Neural cell (in vitro differentiated cells): ENCODE measurements around the gene GABBR2. TPM values are rescaled to one million over a fixed set of nuclear protein-coding genes. Genes with fewer than 3 reads are reported as not detected.

Source experiments
- H2AFZ ChIP-seq: fragments of 200-600, 300-800 bp; sonication (generic), shearing (Covaris generic); 2 replicates; pipeline ENCODE4 v1.6.0; 2014; ENCODE audit warnings: low read depth, mild to moderate bottlenecking, antibody characterized with exemption, low read length, moderate library complexity
- H3F3A ChIP-seq: fragments of 200-600 bp; shearing (Covaris generic); 2 replicates; pipeline ENCODE4 v1.6.1; 2016; ENCODE audit warnings: mild to moderate bottlenecking, moderate library complexity, mixed read lengths, antibody characterized with exemption, low read length; ENCODE audit not compliant: insufficient read depth, poor library complexity, severe bottlenecking
- H3K27ac ChIP-seq: fragments of 200-600, 300-800 bp; sonication (generic), shearing (Covaris generic); 2 replicates; pipeline ENCODE4 v1.5.1; 2014; ENCODE audit warnings: mild to moderate bottlenecking, low read length, moderate library complexity
- H3K27me3 ChIP-seq: fragments of 300-800, 200-600 bp; sonication (generic), shearing (Covaris generic); 2 replicates; pipeline ENCODE4 v1.6.0; 2014; ENCODE audit warnings: mild to moderate bottlenecking, low read depth, low read length, moderate library complexity; ENCODE audit not compliant: insufficient read depth
- H3K36me3 ChIP-seq: fragments of 300-800, 200-600 bp; sonication (generic), shearing (Covaris generic); 2 replicates; pipeline ENCODE4 v1.5.1; 2014; ENCODE audit warnings: mild to moderate bottlenecking, antibody characterized with exemption, low read length, moderate library complexity; ENCODE audit not compliant: insufficient read depth
- H3K4me2 ChIP-seq: fragments of 300-800, 200-600 bp; sonication (generic), shearing (Covaris generic); 2 replicates; pipeline ENCODE4 v1.6.0; 2014; ENCODE audit warnings: mild to moderate bottlenecking, low read length
- H3K4me3 ChIP-seq: fragments of 300-800, 200-600 bp; sonication (generic), shearing (Covaris generic); 2 replicates; pipeline ENCODE4 v1.5.1; 2014; ENCODE audit warnings: mild to moderate bottlenecking, low read length, moderate library complexity
- H3K79me2 ChIP-seq: fragments of 200-600 bp; shearing (Covaris generic); replicated peaks from 2 replicates; pipeline ENCODE4 v1.6.0; 2014; ENCODE audit warnings: mild to moderate bottlenecking, low read length, moderate library complexity; ENCODE audit not compliant: insufficient read depth
- H3K9ac ChIP-seq: fragments of 300-800, 200-600 bp; sonication (generic), shearing (Covaris generic); 2 replicates; pipeline ENCODE4 v1.6.1; 2016; ENCODE audit warnings: mild to moderate bottlenecking, low read length, mixed read lengths
- H3K9me2 ChIP-seq: fragments of 200-600 bp; shearing (Covaris generic); 2 replicates; pipeline ENCODE4 v1.6.1; 2016; ENCODE audit warnings: mild to moderate bottlenecking, low read length, mixed read lengths; ENCODE audit not compliant: insufficient read depth
- H3K9me3 ChIP-seq: fragments of 200-600, 300-800 bp; sonication (generic), shearing (Covaris generic); 2 replicates; pipeline ENCODE4 v1.6.1; 2016; ENCODE audit warnings: mild to moderate bottlenecking, mixed run types, low read length, moderate library complexity, mixed read lengths
- H4K20me1 ChIP-seq: fragments of 200-600 bp; shearing (Covaris generic); 2 replicates; pipeline ENCODE4 v1.6.1; 2016; ENCODE audit warnings: mild to moderate bottlenecking, mixed run types; ENCODE audit not compliant: insufficient read depth
- CTCF ChIP-seq: fragments of 450-650 bp; IDR thresholded peaks from 2 replicates; pipeline ENCODE4 v1.5.1; 2014; ENCODE audit warnings: antibody characterized with exemption, mild to moderate bottlenecking, moderate library complexity; ENCODE audit not compliant: poor library complexity, severe bottlenecking
- EP300 ChIP-seq: fragments of 450-650 bp; conservative IDR thresholded peaks from 2 replicates; pipeline ENCODE4 v1.6.1; 2014; ENCODE audit warnings: antibody characterized with exemption, mild to moderate bottlenecking, moderate library complexity; ENCODE audit not compliant: poor library complexity, severe bottlenecking
- EZH2 ChIP-seq: fragments of 200-600, 300-800 bp; shearing (Covaris generic), sonication (generic); IDR thresholded peaks from 2 replicates; pipeline ENCODE4 v1.6.1; 2014; ENCODE audit warnings: antibody characterized with exemption, low read length, borderline replicate concordance, mild to moderate bottlenecking; ENCODE audit not compliant: insufficient read depth, poor library complexity, severe bottlenecking
- MXI1 ChIP-seq: fragments of 450-650 bp; conservative IDR thresholded peaks from 2 replicates; pipeline ENCODE4 v1.6.1; 2014; ENCODE audit warnings: antibody characterized with exemption, mild to moderate bottlenecking; ENCODE audit not compliant: poor library complexity, severe bottlenecking
- POLR2AphosphoS5 ChIP-seq: IDR thresholded peaks from 2 replicates; pipeline ENCODE4 v1.6.1; 2012
- RAD21 ChIP-seq: fragments of 450-650 bp; conservative IDR thresholded peaks from 2 replicates; pipeline ENCODE4 v1.6.1; 2014; ENCODE audit warnings: antibody characterized with exemption, mild to moderate bottlenecking, moderate library complexity
- REST ChIP-seq: IDR thresholded peaks from 2 replicates; pipeline ENCODE4 v1.6.1; 2012; ENCODE audit warnings: borderline replicate concordance
- SMC3 ChIP-seq: fragments of 450-650 bp; conservative IDR thresholded peaks from 2 replicates; pipeline ENCODE4 v1.6.1; 2014; ENCODE audit warnings: antibody characterized with exemption, mild to moderate bottlenecking, moderate library complexity; ENCODE audit not compliant: poor library complexity
- TAF1 ChIP-seq: IDR thresholded peaks from 2 replicates; pipeline ENCODE4 v1.6.1; 2012; ENCODE audit warnings: low read depth
- polyA plus RNA-seq: library from polyadenylated mRNA; depleted of rRNA; stranded (reverse); fragments of >200 nt; gene quantifications from 2 replicates; pipeline ENCODE4 v1.2.3, GENCODE V29; 2014

Gene GABBR2
- polyA plus RNA-seq, 1 donor from 2014 or later, result 7.1 TPM

GRCh38 chr9:98500337-98500919 is 208.3 kb downstream of the GABBR2 start:
- H3K27me3 ChIP-seq, result no peaks in the 10 kb centered on the region
- H3K36me3 ChIP-seq, result no peaks in the 10 kb centered on the region
- no peaks in the 10 kb centered on the region for H3K9me2 ChIP-seq
- H3K4me3 ChIP-seq, result no peak overlapping the region
- no peaks in the 10 kb centered on the region for H3F3A ChIP-seq
- H3K9me3 ChIP-seq, result no peaks in the 10 kb centered on the region
- no peak overlapping the region for H3K9ac ChIP-seq
- no peak for TF ChIP-seq RAD21
- no peak for TF ChIP-seq POLR2AphosphoS5
- no peak for TF ChIP-seq EP300
- TF ChIP-seq SMC3, result no peak
- no peak for TF ChIP-seq CTCF
- no peak for TF ChIP-seq REST
- TF ChIP-seq EZH2, result no peak
- TF ChIP-seq TAF1, result no peak
- no peak for TF ChIP-seq MXI1
- no peak overlapping the region for H3K27ac ChIP-seq
- no peaks in the 10 kb centered on the region for H3K79me2 ChIP-seq
- H4K20me1 ChIP-seq, result no peaks in the 10 kb centered on the region
- H2AFZ ChIP-seq, result no peak overlapping the region
- H3K4me2 ChIP-seq, result no peak overlapping the region

GRCh38 chr9:98495530-98495929 is 213.2 kb downstream of the GABBR2 start:
- TF ChIP-seq SMC3, result no peak
- TF ChIP-seq REST, result no peak
- TF ChIP-seq RAD21, result no peak
- no peak for TF ChIP-seq POLR2AphosphoS5
- TF ChIP-seq EP300, result no peak
- no peak for TF ChIP-seq CTCF
- TF ChIP-seq MXI1, result no peak
- no peak for TF ChIP-seq TAF1
- TF ChIP-seq EZH2, result no peak
- Histone ChIP-seq H2AFZ (no peak overlapping the region), H3K9ac (no peak overlapping the region), H3K36me3 (no peaks in the 10 kb centered on the region), H3K27me3 (no peaks in the 10 kb centered on the region), H3K9me2 (no peaks in the 10 kb centered on the region), H3K9me3 (no peaks in the 10 kb centered on the region), H3K27ac (no peak overlapping the region), H3K79me2 (no peaks in the 10 kb centered on the region), H3K4me2 (no peak overlapping the region), H3K4me3 (no peak overlapping the region), H4K20me1 (no peaks in the 10 kb centered on the region), H3F3A (no peaks in the 10 kb centered on the region)
